Activated CD8-positive, alpha-beta memory T cell treated with anti-CD3 and anti-CD28 coated beads for 1 hour (primary cell): ENCODE measurements around the gene CBFA2T3.

Experiments
- DNase-seq, 2 donors: peaks; one replicate each; pipeline ENCODE4 v3.0.0-alpha.2; 2020; ENCODE audit warnings: low read depth in 1 of 2; ENCODE audit errors: extremely low read depth in 1 of 2

Gene CBFA2T3

DNA sequence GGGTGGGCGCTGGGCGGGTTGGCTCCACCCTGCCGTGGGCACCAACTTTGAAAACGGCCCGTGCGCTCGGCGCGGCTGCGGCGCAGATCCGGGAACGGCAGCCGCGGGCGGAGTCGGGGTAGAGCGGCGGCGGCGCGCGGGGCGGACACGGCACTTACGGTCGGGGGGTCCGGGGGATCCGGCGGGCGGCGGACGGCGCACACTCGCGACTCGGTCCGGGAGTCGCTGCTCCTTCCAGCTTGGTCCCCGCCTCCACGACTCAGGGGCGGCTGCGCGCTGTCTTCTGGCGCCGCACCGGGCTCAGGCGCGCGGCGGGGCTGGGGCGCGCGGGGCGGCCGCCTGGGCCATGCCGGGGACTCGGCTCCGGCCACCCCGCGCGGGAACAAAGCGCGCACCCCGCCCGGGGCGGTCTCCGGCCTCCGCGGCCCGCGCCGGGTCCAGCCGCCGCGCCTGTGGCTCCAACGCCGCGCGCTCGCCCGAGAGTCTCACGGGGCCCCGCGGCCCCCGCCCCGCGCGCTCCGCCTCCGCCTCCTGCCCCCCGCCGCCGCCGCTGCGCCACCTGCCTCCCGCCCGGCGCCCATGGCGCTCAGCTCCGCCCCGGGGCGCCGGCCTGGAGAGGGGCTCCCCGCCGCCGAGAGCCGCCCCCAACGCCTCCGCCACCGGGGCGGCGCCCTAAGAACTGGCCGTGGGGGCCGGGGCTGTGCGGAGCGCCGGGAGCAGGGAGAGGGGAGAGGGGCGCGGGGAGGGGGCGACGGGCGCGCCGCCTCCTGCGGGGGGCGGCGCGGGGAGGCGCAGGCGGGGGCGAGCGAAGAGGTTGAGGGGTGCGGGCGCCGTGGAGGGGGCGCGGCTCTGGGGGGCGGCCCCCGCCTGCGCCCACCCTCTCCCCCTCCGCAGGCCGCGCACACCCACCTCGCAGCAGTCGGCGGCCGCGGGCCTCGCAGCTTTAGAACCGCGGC is 35.9 kb downstream of the CBFA2T3 start:
- no peak for DNase-seq

DNA sequence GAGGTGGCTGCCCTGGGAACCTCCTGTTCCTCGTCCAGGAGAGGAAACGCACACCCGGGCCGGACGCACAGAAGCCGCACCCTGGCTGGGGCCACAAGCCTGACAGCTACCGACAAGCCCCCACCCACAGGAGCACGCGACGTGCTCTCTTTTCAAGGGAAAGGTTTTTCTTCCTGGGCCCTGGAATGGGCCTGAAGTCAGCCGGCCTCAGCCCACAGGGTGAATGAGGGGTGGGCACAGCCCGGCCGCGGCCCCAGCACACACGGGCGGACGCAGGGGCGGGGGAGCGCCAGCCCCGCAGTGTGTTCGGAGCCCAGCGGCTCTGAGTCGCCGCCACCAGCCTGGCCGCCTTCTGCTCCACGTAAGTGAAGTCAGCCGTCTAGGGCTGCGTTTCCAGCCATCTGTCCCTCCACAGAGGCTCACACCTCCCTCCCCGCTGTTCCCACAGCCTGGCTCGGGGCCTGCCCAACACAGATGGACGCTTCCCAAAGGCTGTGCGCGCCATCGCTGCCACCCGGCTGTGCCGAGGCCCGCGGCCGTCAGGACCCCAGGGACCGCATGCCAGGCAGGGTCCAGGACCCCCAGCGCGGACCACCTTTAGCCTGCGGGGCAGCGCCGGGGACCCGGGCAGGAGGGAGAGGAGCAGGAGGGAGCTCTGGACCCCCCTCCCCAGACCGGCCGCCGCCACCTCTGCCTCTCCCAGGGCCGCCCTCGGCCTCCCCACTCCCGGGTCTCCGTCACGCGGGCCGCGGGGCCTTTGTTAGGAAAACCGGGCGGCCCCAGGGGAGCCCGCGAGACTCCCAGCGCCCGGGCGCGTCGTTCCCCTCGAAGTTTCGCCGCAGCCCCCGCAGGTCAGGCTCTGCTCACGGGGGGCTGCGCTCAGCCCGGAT is 36.8 kb downstream of the CBFA2T3 start:
- DNase-seq: no peak

DNA sequence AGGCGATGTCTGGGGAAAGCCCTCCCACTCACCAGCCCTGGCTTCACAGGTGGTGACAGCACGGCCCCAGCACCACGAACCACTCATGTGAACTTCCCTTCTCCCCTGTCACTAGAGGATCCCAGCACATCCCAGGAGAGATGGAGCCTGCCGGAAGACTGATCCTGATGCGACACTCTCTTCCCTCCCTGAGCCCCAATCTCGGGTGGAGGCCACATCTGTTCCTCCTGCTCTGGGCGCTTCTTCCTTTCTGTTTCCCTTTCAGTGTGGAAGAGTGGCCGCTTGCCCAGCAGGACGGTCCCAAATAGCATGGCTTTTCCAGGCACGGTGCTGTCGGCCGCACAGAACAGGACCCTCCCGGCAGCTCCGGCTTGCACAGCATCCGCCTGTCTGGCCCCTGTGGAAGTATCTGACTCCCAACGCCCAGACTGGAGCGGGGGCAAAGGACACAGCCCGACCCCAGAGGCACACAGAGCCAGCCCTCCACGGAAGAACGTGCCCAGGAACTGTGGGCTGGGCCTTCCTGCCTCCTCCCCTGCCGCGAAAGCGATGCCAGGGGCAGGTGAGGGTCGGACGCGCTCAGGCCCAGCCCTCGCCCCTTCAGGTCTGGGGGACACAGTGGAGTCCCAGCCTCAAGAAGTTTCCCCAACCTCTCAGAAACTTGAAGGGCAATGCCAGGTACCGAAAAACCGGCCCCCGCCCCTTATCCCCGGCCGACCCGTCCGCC is 37.6 kb downstream of the CBFA2T3 start:
- DNase-seq: no peak

DNA sequence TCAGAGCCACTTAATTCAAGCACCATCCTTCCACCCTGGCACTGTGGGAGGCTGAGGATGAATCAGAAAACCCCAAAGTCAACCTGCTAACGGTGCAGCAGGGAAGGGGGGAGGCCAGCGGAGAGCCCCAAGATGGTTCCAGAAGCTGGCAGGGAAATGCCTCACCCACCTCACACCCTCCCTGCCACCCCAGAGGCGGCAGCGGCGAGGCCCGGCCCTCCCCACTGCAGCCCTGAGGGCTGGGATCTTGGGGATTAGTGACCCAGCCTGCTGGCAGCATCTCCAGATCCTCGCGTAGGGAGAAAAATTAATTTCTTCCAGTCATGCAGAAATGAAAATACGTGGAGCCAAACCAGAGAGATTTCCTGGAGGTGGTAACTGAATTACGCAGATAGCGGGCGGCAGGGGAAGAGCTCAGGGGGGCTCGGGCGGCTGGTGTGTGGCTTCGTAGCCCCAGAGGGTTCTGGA is 38.2 kb downstream of the CBFA2T3 start:
- DNase-seq: no peak

DNA sequence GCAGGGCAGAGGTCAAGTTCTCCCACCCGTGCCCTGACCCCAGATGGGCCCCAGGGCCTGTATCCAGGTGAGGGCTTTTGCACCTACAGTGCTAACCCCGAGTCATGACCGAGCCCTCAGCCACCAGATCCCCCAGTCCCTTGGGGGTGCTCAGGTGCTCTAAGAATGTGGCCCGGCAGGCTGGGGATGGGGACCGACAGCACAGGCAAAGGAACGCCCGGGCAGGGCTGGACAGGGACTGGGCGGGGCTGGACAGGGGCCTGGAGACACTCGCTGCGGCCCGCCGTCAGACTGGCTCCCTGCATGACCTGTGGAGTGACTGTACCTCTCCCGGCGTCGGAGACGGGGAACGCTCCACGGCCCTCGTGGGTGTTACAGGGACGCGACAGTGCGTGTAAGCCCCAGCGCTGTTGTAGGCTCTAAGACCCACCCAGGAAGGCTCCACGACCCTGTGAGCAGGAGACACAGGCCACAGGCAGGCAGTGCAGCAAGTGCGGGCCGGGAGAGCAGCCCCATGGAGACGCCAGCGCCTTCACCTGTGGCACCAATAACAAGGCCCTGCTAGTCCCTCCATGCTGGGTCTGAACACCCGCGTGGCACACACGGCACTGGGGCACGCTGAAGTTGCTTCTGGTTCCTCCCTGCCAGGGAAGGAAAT is 38.8 kb downstream of the CBFA2T3 start:
- DNase-seq: no peak

DNA sequence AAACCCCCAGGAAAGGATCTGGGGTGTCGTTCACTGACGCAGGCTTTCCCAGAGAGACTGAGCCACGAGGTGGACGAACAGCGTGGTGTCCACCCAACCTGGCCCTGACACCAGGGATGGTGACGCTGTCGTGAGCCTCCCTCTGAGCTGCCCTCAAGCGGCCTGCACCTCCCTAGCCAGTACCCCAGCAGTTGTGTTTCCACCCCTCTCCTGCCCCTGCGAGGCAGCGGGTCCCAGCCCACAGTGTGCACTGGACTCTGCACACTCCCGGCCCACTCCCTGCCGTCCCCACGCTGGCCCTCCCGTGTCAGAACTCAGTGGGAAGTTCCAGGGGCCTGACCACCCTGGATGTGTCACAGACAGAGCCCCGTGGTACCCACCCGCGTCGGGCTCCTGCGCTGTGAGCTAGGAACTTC is 39.8 kb downstream of the CBFA2T3 start:
- DNase-seq: no peak

DNA sequence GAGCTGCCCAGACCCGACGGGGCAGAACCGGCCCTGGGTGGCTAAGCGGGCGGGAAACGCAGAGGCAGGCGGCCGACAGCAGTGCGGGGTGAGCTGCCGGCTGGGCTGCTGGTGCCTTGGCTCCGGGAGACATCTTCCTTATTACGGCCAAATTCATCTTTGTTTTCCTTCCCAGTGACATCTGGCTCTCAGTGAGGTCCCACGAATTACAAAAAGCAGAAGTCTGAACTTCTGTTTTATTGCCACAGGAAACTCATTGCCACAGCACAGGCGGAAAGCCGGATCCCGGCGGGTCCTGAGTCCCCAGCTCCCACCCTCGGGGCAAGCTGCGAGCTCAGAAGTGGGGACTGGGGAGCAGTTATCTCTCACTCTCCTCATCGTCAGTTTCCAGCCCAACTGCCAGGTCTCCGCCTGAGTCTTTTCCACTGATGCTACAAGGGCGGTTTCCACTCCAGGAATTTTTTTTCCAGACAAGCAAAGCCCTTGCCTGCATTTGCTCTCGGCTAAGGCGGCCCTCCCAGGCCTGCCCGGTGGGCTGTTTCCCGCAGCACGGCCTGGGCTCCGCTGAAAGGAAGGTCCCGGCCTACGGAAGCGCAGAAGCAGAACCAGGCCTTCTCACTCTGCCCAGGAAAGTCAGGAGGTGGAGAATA is 40.3 kb downstream of the CBFA2T3 start:
- DNase-seq: no peak

DNA sequence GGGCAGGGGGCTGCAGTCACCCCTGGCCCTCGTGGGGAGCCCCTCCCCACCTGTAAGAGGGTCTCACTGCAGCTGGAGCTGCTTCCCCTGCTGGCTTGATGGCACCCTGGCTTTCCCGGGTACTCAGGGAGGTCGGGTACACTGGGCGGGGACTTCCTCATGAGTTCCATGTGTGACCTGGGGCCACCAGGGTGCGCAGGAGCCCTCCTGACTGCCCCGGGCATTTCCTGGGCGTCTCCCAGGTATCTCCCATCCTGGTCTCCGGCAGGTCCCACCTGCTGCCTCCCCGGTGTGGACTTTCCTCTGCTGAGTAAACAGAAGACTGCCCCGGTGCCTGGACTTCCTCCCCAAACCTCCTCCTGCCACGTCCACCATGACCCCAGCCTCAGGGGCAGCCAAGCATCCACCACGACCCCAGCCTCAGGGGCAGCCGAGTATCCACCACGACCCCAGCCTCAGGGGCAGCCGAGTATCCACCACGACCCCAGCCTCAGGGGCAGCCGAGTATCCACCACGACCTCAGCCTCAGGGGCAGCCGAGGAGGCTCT is 40.9 kb downstream of the CBFA2T3 start:
- DNase-seq: no peak

DNA sequence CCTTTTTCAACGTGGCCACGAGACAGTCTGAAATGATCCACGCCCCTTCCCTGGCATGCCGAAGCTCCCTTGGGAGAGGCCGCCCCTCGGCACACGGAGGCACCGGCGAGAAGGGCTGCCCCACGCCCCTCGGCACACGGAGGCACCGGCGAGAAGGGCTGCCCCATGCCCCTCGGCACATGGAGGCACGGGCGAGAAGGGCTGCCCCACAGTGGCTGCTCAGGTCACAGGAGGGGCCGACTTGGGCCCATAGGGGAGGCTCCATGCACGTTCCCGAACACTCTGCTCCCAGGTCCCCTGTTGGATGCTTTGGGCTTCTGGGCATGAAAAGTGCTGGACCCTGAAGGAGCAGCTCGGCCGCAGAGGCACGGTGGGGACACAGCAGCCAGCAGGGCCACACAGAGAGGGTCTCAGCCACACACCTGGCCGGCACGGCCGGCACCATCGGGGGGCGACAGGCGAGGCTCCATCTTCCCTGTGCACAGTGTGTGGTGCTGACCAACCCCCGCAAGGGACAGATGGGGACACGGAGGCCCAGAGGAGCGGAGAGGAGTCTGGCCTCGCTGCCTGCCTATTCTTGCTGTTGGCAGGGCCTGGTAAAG is 42.8 kb downstream of the CBFA2T3 start:
- no peak for DNase-seq

DNA sequence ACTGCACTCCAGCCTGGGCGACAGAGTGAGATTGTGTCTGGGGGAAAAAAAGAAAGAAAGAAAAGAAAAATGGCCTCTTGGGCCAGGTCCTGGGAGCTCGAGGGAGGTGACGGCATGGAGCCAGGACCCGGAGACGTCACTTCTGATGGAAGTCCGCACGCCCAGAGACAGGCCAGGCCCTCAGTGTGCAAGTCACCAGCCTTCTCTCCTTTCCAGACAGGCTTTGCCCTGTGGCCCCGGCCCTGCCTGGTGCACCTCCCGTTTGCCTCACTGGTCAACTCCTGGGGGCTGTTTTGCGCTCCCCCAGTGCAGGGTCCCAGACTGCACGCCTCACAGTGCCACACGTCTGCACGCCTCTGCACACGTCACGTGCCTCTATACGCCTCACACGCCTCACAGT is 44.1 kb downstream of the CBFA2T3 start:
- no peak for DNase-seq

DNA sequence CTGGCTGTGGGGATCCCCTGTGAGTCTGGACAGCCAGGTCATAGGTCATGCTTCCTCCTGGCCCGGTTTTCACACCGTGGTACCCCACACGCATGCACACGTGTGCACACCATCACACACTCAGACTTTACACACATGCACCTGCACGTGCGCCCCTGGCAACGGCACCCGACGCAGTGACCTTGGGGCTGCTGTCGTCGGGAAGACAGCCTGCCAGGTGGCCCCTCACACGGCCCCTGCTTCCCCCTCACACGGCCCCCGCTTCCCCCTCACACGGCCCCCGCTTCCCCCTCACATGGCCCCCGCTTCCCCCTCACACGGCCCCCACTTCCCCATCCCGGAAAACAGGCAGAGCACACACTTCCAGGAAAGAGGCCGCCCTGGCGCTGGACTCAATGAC is 45.1 kb downstream of the CBFA2T3 start:
- no peak for DNase-seq

DNA sequence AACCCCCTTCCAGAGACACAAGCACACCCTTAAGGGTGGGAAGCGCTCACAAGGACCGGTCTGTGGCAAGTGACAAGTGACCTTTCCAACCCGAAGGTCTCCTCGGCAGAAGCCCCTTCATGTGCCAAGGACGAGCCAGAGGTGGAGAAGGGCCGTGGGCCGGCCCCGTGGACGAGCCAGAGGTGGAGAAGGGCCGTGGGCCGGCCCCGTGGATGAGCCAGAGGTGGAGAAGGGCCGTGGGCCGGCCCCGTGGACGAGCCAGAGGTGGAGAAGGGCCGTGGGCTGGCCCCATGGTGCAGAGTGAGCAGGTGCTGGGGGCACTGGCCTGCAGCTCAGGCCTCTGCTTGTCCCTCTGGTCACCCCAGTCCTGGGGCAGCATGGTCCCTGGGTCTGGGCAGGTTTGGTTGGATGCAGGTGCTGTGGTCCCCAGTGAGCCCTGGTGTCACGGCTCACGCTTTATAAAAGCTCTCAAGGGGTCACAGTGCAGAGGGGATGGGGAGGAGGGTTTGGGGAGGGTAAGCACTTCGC is 45.6 kb downstream of the CBFA2T3 start:
- DNase-seq: no peak

DNA sequence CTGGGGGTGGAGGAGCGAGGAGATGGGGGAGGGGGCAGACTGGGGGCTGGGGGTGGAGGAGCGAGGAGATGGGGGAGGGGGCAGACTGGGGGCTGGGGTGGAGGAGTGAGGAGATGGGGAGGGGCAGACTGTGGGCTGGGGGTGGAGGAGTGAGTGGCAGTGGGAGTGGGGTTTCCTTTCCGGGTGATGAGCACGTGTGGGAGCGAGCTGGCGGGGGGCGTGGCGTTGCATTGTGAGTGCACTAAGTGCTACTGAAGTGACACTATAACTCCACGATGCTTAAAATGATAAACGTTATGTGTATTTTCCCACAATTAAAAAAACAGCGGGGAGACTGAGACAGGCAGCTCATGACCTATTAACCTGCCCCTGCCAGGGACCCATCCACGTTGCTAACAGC is 46.3 kb downstream of the CBFA2T3 start:
- DNase-seq: no peak

DNA sequence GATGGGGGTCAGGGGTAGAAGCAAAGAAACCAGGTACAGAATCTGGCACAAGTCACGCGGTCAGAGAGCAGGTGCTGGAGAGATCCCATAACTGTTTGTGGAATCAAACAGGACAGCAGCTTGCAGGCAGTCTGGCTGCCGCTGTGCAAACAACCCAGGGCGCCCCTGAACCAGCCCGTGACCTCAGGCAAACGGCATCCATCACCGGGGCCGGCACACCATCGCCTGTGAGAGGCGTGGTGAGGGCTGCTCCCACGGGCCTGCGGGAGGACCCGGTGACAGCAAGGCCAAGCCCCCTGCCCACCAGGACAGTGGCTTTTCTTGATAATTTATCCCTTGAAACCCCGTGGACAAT is 47.9 kb downstream of the CBFA2T3 start:
- DNase-seq: no peak

DNA sequence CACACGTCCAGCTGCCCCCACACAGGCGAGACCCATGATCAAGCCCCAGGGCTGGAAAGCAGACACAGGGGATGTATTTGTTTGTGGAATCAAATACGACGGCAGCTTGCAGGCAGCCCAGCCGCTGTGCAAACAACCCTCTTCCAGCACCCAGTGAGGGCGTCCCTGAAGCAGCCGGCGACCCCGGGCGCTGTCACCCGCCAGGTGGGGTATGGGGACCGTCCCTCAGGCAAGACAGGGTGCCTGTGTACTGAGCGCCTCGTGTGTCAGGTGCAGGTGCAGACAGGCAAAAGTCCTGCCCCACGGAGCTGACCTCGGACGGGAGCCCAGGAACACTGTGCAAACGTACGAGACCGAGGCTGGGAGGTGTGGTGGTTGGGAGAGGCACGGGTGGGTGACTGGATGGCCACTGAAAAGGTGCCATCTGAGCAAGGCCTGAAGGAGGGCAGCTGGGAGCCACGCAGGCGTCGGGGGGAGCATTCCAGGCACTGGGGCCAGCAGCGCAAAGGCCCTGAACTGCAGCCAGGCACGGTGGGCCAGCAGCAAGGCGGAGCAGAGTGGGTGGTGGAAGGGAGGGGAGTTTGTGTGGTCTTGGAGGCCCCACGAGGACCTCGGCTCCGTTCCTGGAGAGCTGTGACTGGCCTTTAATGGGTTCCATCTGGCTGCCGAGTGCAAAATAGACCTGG is 48.5 kb downstream of the CBFA2T3 start:
- DNase-seq: no peak

DNA sequence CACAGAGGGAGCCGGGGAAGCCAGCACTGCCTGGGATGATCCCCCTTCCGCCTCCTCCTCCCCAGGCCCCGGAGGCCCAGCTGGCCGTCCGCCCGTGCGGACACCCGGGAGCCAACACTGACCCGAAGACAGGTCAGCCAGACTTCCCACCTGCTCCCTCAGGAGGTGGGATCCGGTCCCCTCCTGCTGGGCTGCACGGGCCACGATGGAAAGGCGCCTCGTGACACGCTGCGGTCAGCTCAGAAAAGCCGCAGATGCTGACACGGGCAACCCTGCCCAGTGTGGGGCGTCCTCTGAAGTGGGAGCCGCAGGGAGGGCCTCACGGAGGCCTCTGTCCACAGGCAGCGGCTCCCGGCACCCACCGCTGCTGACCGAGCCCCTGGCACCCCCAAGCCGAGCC is 49.3 kb downstream of the CBFA2T3 start:
- DNase-seq: no peak

DNA sequence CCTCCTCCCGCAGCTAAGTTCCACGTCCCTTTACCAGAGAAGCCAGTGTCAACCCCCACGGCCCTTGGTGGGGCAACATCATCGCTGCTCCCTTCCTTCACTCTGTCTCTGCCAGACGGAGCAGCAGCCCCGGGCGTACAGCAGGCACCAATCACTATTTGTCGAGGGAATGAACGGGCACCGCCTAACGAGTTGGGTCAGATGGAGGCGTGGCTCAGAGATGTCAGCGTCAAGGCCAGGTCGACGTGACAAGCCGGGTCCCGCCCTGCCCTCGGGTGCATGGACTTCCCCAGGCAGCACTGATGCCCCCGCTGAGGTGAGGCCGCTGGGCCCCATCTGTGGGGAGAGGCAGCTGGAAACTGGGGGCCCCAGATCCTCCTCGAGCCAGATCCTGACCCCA is 50.0 kb downstream of the CBFA2T3 start:
- DNase-seq: no peak

DNA sequence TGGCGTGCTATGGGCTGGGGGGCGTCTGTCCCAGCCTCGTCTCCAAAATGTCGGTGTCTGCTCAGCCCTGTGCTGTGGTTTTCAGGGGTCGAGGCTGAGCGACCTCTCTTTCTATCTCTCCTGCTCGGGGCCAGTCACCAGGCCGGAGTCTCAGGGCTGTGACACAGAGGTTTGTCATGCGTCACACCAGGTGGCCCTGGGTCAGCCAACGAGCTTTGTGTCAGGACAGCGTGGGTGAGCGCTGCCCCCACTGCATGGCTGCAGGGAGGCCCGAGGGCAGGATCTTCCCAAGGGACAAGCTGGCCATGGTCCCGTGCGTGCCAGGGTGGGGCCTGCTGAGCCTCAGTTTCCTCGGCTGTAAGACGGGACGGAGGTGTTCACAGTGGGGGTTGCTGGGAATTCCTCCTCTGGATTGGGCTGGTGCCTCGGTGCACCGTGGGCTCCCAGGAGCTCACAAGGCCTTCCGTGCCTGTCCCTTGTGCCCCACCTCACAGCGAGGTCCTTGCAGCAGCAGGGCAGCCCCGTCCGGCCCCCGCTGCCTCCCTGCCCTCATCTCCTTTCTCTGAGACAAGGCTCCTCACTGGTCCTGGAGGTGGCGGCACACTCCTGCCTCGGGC is 50.5 kb downstream of the CBFA2T3 start:
- no peak for DNase-seq
